A549 (cell line): ENCODE measurements around the gene GIMAP8. TPM values are rescaled to one million over a fixed set of nuclear protein-coding genes. Genes with fewer than 3 reads are reported as not detected.
A peak's percentile ranks its signal among the peaks of the same experiment; 100 is the strongest.

Experiments
- ATAC-seq, 2 experiments: fragments of 200-7000 bp in 1 of 2; fragments of >200 bp in 1 of 2; cut with Nextera tagmentation in 1 of 2; cut with Tn5 transposase in 1 of 2; 3 replicates each; pipeline versions ENCODE4 v1.8.0 to v1.9.1; 2018 to 2020; ENCODE audit warnings: mild to moderate bottlenecking in 1 of 2, moderate library complexity in 1 of 2
- CTCF ChIA-PET: fragments of 300-600 bp; sonication (Branson Sonifier 250); formaldehyde crosslinking; extraction: SDS; loops from one replicate; lab custom pipeline; 2021; ENCODE audit warnings: antibody characterized with exemption, inconsistent platforms; lab: Yijun Ruan, JAX
- POLR2A ChIA-PET: fragments of 350-600 bp; formaldehyde crosslinking; extraction: SDS; loops from one replicate; lab custom pipeline; 2021; ENCODE audit warnings: antibody characterized with exemption, inconsistent platforms; lab: Yijun Ruan, JAX
- DNase-seq, 2 experiments: peaks; one replicate each; pipeline versions ENCODE4 v3.0.0 to v3.0.0-alpha.2; 2011 to 2016; ENCODE audit warnings: low read depth in 1 of 2, low spot score in 1 of 2
- FAIRE-seq: peaks from 2 replicates; lab custom pipeline; 2011; peaks lifted over from hg19 to GRCh38; lab: Jason Lieb, UNC
- H3K27ac ChIP-seq, 2 experiments: fragments of >200 bp; sonication (Bioruptor Twin); formaldehyde crosslinking; 3 replicates each; pipeline ENCODE4 v1.5.1; 2016 to 2017
- H3K4me1 ChIP-seq: fragments of >200 bp; sonication (Bioruptor Twin); formaldehyde crosslinking; 3 replicates; pipeline ENCODE4 v1.6.1; 2016
- H3K4me2 ChIP-seq: fragments of >200 bp; sonication (Bioruptor Twin); formaldehyde crosslinking; 3 replicates; pipeline ENCODE4 v1.6.1; 2016
- H3K4me3 ChIP-seq: fragments of >200 bp; sonication (Bioruptor Twin); formaldehyde crosslinking; 3 replicates; pipeline ENCODE4 v1.5.1; 2016
- H3K9me3 ChIP-seq: fragments of >200 bp; sonication (Bioruptor Twin); formaldehyde crosslinking; 3 replicates; pipeline ENCODE4 v1.6.1; 2016
- EP300 ChIP-seq, 2 experiments: fragments of >200 bp; sonication (Bioruptor Twin); formaldehyde crosslinking; IDR thresholded peaks; 2 replicates in 1 of 2; 3 replicates in 1 of 2; pipeline ENCODE4 v1.6.1; 2016 to 2017
- FOSL2 ChIP-seq, 2 experiments: fragments of 450-650 bp in 1 of 2; fragments of >200 bp in 1 of 2; sonication (Bioruptor Twin) in 1 of 2; formaldehyde crosslinking; IDR thresholded peaks; 2 replicates each; pipeline versions ENCODE4 v1.5.0 to v1.6.1; 2016 to 2020; ENCODE audit warnings: mild to moderate bottlenecking in 1 of 2, moderate library complexity in 1 of 2
- HES2 ChIP-seq: fragments of >200 bp; sonication (Bioruptor Twin); formaldehyde crosslinking; IDR thresholded peaks from 2 replicates; pipeline ENCODE4 v1.6.1; 2016
- MAZ ChIP-seq: fragments of 150-350 bp; IDR thresholded peaks from 2 replicates; pipeline ENCODE4 v1.6.1; 2014; ENCODE audit warnings: antibody characterized with exemption, low read depth, low read length, borderline replicate concordance
- NFE2L2 ChIP-seq: fragments of 150-350 bp; conservative IDR thresholded peaks from 2 replicates; pipeline ENCODE4 v1.6.1; 2014; ENCODE audit warnings: low read length
- NR3C1 ChIP-seq: fragments of >200 bp; sonication (Bioruptor Twin); formaldehyde crosslinking; IDR thresholded peaks from 3 replicates; pipeline ENCODE4 v1.6.1; 2017
- POLR2A ChIP-seq: IDR thresholded peaks from 2 replicates; pipeline ENCODE4 v1.6.1; 2012; ENCODE audit warnings: mild to moderate bottlenecking, low read length
- RFX5 ChIP-seq: fragments of 450-650 bp; IDR thresholded peaks from 2 replicates; pipeline ENCODE4 v1.7.1; 2014; ENCODE audit warnings: antibody characterized with exemption, mild to moderate bottlenecking, moderate library complexity
- SMC3 ChIP-seq: fragments of >200 bp; sonication (Bioruptor Twin); formaldehyde crosslinking; IDR thresholded peaks from 3 replicates; pipeline ENCODE4 v1.6.1; 2018; ENCODE audit warnings: inconsistent platforms
- SREBF2 ChIP-seq: fragments of 450-650 bp; IDR thresholded peaks from 2 replicates; pipeline ENCODE4 v1.6.1; 2014; ENCODE audit warnings: mild to moderate bottlenecking, moderate library complexity
- WGBS: methylation state at CpG from one replicate; pipeline ENCODE4 v1.1.6; 2017; ENCODE audit errors: missing lambda C conversion rate; 5-methylcytosine and 5-hydroxymethylcytosine counted together
- polyA plus RNA-seq, 4 experiments: library from polyadenylated mRNA; depleted of rRNA in 3 of 4; stranded (reverse); fragments of >200 nt; fragmentation: RNase III in 1 of 4; extraction: RNeasy Plus Mini Kit Qiagen cat#74134 plus additional on column Dnase treatment in 1 of 4; gene quantifications; 2 replicates in 3 of 4; 3 replicates in 1 of 4; pipeline ENCODE4 v1.2.3, GENCODE V29; 2011 to 2017
- TF ChIP-seq, protein P1 (sequence below): fragments of 200-600 bp; sonication (generic); IDR thresholded peaks from 2 replicates; pipeline ENCODE4 v1.6.1; 2016; ENCODE audit warnings: antibody characterized with exemption, mild to moderate bottlenecking, moderate library complexity
- TF ChIP-seq, protein P2 (sequence below): fragments of >200 bp; sonication (Bioruptor Twin); formaldehyde crosslinking; IDR thresholded peaks from 3 replicates; pipeline ENCODE4 v1.5.1; 2016

GIMAP8 gene
- polyA plus RNA-seq, 2 of the 4 experiments (the other 2 are of a cell fraction) = not detected

DNA sequence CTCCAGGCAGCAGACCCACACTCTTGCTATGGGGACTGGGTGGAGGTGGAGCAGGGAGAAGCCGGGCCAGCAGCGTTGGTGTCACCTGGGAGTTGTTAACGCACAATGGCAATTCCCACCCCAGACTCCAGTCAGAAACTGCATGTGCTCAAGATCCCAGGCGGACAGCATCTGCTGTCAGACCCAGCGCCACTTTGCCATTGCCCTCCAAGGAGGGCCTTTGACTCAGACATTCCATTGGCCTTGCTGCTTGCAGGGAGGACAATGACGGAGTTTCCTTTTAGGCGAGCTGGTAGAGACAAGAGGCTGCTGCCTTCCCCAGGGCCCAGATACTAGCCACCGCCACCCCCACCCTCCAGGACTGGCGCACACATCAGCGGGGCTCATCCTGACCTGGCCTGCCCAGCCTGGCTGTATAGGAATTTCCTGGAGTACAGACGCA is 36.8 kb upstream of the GIMAP8 start:
- TF ChIP-seq MAZ = no peak
- no peak for TF ChIP-seq RFX5
- TF ChIP-seq FOSL2 (IDR thresholded peaks at IDR 0.05) = no peak
- TF ChIP-seq FOSL2 (CRISPR knock-in tag; IDR thresholded peaks at IDR 0.05) = no peak
- no peaks in the 10 kb centered on the region for H3K9me3 ChIP-seq
- H3K4me3 ChIP-seq = no peak overlapping the region
- ChIA-PET POLR2A (no interaction called here), CTCF (no interaction called here)
- FAIRE-seq (no peak), ATAC-seq (no peak), DNase-seq (no peak)
- no peak overlapping the region for H3K4me2 ChIP-seq
- 83% methylated on average over 11 of the region's 11 CpGs for WGBS
- no peaks in the 10 kb centered on the region for H3K4me1 ChIP-seq
- H3K27ac ChIP-seq = no peak overlapping the region

DNA sequence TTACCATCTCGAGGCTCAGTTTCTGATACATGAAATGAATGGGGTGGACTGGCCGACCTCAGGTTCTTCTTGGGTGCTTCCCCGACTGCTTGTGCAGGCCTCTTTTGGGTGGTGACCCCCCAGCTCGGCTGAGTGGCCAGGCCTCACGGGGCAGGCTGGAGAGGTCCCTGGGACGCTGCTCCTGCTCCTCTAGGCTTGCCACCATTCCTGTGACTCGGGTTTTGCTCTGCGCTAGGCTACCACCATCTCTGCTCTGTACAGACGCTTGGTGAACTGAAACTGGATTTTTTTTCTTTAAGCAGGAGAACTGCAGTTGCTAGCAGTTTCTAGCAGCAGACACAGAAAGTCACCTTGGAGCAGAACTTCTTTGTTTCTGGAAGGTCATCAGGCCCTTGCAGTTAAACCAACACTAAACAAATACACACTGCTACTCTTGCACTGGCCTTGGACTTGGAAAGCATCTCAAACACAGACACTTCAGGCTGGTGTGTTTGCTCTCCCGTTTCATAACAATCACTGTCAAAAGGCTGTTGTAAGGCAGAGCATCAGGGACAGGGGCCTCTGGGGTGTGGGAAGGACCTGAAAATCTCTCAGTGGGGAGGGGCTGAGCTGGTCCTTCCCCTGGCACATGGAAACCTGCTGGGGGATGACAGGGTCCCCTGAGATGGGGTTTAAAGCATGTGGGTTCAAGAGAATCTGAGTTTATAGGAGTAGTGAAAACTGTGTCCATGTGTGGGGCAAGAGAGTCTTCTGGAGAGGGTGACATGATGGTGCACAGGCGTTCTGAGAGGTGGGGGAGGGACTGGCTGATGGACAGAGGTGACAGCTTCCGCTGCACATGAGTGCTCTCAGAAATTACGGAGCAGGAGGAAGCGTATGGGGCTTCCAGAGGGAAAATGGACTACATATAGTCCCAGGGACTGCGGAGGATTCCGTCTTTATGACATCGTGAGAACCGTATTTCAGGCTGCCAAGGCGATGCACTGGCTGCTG is 35.0 kb upstream of the GIMAP8 start:
- Histone ChIP-seq H3K4me1 (peaks cover under 1% of the 10 kb centered on the region; the same call in 1 of the 3 replicates), H3K27ac (no peak overlapping the region), H3K4me2 (no peak overlapping the region), H3K4me3 (no peak overlapping the region), H3K9me3 (no peaks in the 10 kb centered on the region)
- POLR2A ChIA-PET = no interaction called here
- FAIRE-seq (no peak), ATAC-seq (no peak), DNase-seq (no peak)
- WGBS = 72% methylated on average over 19 of the region's 19 CpGs
- CTCF ChIA-PET = interaction anchor here (1.2 kb wide), 1 partner anchor 10 kb away, joined by 3 read pairs; a partner anchor contains a TSS
- no peak for TF ChIP-seq EP300 (IDR thresholded peaks at IDR 0.05)
- no peak for TF ChIP-seq NR3C1
- TF ChIP-seq SREBF2 = no peak
- no peak for TF ChIP-seq SMC3
- TF ChIP-seq, protein P1, sequence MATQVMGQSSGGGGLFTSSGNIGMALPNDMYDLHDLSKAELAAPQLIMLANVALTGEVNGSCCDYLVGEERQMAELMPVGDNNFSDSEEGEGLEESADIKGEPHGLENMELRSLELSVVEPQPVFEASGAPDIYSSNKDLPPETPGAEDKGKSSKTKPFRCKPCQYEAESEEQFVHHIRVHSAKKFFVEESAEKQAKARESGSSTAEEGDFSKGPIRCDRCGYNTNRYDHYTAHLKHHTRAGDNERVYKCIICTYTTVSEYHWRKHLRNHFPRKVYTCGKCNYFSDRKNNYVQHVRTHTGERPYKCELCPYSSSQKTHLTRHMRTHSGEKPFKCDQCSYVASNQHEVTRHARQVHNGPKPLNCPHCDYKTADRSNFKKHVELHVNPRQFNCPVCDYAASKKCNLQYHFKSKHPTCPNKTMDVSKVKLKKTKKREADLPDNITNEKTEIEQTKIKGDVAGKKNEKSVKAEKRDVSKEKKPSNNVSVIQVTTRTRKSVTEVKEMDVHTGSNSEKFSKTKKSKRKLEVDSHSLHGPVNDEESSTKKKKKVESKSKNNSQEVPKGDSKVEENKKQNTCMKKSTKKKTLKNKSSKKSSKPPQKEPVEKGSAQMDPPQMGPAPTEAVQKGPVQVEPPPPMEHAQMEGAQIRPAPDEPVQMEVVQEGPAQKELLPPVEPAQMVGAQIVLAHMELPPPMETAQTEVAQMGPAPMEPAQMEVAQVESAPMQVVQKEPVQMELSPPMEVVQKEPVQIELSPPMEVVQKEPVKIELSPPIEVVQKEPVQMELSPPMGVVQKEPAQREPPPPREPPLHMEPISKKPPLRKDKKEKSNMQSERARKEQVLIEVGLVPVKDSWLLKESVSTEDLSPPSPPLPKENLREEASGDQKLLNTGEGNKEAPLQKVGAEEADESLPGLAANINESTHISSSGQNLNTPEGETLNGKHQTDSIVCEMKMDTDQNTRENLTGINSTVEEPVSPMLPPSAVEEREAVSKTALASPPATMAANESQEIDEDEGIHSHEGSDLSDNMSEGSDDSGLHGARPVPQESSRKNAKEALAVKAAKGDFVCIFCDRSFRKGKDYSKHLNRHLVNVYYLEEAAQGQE = no peak
- no peak for TF ChIP-seq POLR2A

DNA sequence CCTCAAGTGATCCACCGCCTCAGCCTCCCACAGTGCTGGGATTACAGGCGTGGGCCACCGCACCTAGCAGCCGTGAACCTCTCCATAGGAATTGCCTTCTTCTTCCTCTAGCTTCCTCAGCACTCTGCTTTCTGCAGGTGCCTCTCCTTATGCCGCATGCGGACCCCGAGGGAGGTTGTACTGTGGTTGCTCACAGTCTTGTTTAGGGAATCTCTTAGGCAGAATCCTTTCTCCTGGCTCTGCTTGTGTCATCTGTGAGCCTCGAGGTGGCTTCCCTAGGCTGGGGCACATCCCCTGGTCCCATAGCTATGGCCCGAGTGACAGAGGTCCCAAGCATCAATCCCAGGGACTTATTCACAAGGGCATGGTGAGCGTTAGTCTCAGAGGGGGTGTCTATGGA is 33.2 kb upstream of the GIMAP8 start:
- no peak for TF ChIP-seq HES2
- Histone ChIP-seq H3K4me3 (no peak overlapping the region), H3K27ac (no peak overlapping the region), H3K4me1 (peaks cover 5% of the 10 kb centered on the region; the same call in 1 of the 3 replicates), H3K4me2 (no peak overlapping the region), H3K9me3 (no peaks in the 10 kb centered on the region)
- ChIA-PET POLR2A (no interaction called here), CTCF (interaction anchor here (1.3 to 1.6 kb wide), 3 partner anchors 7 to 60 kb away, joined by 3 to 5 read pairs (median 3); no protein-coding TSS in a partner anchor)
- 79% methylated on average over 10 of the region's 10 CpGs for WGBS
- FAIRE-seq = no peak
- no peak for ATAC-seq
- no peak for DNase-seq

DNA sequence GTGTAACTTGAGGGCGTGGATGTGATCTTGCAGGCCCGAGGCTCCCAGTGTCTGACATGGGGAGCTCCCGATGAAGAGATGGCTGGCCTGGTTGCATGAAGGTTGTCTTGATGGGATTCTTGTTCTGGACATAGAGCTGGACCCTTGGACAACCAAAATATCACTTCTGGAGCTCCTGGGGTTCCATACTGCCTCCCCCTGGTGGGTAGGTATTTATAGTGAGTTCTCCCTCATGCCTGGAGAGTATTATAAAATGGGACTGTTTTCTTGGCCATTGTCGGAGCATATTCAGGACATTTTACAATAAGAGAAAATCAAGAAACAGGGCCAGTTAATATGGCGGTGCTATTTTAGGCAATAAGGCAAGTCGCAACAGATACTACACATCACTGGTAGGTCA is 32.6 kb upstream of the GIMAP8 start:
- Histone ChIP-seq H3K27ac (no peak overlapping the region), H3K4me1 (peaks cover 5% of the 10 kb centered on the region; the same call in 1 of the 3 replicates), H3K9me3 (no peaks in the 10 kb centered on the region), H3K4me2 (no peak overlapping the region), H3K4me3 (no peak overlapping the region)
- POLR2A ChIA-PET = no interaction called here
- 77% methylated on average over 6 of the region's 6 CpGs for WGBS
- no peak for ATAC-seq
- CTCF ChIA-PET = interaction anchor here (0.6 to 1.6 kb wide), 5 partner anchors 8 to 684 kb away, joined by 3 to 5 read pairs (median 3); no protein-coding TSS in a partner anchor
- FAIRE-seq = no peak
- TF ChIP-seq, protein P2, sequence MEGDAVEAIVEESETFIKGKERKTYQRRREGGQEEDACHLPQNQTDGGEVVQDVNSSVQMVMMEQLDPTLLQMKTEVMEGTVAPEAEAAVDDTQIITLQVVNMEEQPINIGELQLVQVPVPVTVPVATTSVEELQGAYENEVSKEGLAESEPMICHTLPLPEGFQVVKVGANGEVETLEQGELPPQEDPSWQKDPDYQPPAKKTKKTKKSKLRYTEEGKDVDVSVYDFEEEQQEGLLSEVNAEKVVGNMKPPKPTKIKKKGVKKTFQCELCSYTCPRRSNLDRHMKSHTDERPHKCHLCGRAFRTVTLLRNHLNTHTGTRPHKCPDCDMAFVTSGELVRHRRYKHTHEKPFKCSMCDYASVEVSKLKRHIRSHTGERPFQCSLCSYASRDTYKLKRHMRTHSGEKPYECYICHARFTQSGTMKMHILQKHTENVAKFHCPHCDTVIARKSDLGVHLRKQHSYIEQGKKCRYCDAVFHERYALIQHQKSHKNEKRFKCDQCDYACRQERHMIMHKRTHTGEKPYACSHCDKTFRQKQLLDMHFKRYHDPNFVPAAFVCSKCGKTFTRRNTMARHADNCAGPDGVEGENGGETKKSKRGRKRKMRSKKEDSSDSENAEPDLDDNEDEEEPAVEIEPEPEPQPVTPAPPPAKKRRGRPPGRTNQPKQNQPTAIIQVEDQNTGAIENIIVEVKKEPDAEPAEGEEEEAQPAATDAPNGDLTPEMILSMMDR = peak; percentile 12; the same call in 1 of the 3 replicates
- no peak for TF ChIP-seq NFE2L2
- no peak for DNase-seq
